Mesodermal cell (in vitro differentiated cells): Measurements from ENCODE around the gene MPL.

Experiments
- H3K27ac ChIP-seq: 2 replicates; pipeline ENCODE4 v1.7.0; 2013; ENCODE audit warnings: mild to moderate bottlenecking, low read depth, low read length, moderate library complexity; ENCODE audit not compliant: severe bottlenecking
- H3K36me3 ChIP-seq: 2 replicates; pipeline ENCODE4 v1.7.1; 2013; ENCODE audit warnings: mild to moderate bottlenecking, low read length, moderate library complexity; ENCODE audit not compliant: control insufficient read depth, insufficient read depth
- H3K4me1 ChIP-seq: one replicate; pipeline ENCODE4 v1.7.1; 2013; ENCODE audit warnings: mild to moderate bottlenecking, low read length; ENCODE audit not compliant: insufficient read depth, control insufficient read depth, poor library complexity, severe bottlenecking
- H3K4me3 ChIP-seq: 2 replicates; pipeline ENCODE4 v1.7.0; 2013; ENCODE audit warnings: low read length, control low read depth, mild to moderate bottlenecking; ENCODE audit not compliant: insufficient read depth, poor library complexity, severe bottlenecking; ENCODE audit errors: extremely low read depth
- H3K9me3 ChIP-seq: 2 replicates; pipeline ENCODE4 v1.7.1; 2013; ENCODE audit warnings: mild to moderate bottlenecking, low read length, moderate library complexity; ENCODE audit not compliant: control insufficient read depth
- WGBS, 2 experiments: methylation state at CpG; one replicate each; pipeline ENCODE4 v1.1.5; 2013; ENCODE audit warnings: missing lambda C conversion rate in 2 of 2; ENCODE audit not compliant: insufficient coverage in 2 of 2; 5-methylcytosine and 5-hydroxymethylcytosine counted together

MPL gene

GRCh38 chr1:43381612-43382011 lies 44.0 kb downstream of the MPL start:
- Histone ChIP-seq H3K9me3 (no peaks in the 10 kb centered on the region), H3K27ac (peak overlapping the region; percentile 47), H3K4me3 (no peak overlapping the region), H3K36me3 (peaks cover 58% of the 10 kb centered on the region), H3K4me1 (no peaks in the 10 kb centered on the region)
- 83 to 96% methylated on average over 3 of the region's 3 CpGs for WGBS, 2 experiments

- WGBS, 2 experiments = 82 to 89% methylated on average over 3 to 5 of the region's 6 CpGs
- Histone ChIP-seq H3K4me3 (no peak overlapping the region), H3K27ac (peak overlapping the region; percentile 47), H3K4me1 (no peaks in the 10 kb centered on the region), H3K36me3 (peaks cover 64% of the 10 kb centered on the region), H3K9me3 (no peaks in the 10 kb centered on the region)
Measured at GRCh38 chr1:43382027-43382779, 44.6 kb downstream of the MPL start.

GRCh38 chr1:43383449-43383848 lies 45.8 kb downstream of the MPL start:
- WGBS, 2 experiments = 80 to 100% methylated on average over 1 of the region's 2 CpGs
- H3K36me3 ChIP-seq = peaks cover 76% of the 10 kb centered on the region

DNA sequence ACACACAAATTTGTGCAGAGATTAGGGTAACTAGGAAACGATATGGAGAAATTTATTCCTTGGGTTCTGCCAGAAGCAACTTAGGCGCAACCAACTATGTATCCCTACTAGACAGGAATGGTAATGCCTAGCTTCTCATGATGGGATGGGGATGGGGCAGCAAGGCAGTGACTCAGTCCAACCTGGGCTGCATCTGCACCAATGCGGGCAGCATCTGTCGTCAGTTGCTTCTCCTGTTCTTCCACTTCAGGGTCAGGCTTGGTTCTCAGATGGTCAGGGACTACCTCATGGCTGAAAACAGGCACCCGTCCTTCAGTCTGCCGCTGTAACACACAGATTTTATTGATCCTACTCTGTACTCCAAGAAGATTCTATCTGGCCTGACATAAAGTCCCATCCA lies 49.1 kb downstream of the MPL start:
- H3K36me3 ChIP-seq = peaks cover 68% of the 10 kb centered on the region
- H3K27ac ChIP-seq = no peak overlapping the region
- peaks cover 11% of the 10 kb centered on the region for H3K4me1 ChIP-seq
- H3K4me3 ChIP-seq = no peak overlapping the region
- no peaks in the 10 kb centered on the region for H3K9me3 ChIP-seq
- WGBS, 2 experiments = 98 to 100% methylated on average over 5 to 6 of the region's 6 CpGs

More at GRCh38 chr1:43383449-43383848, 45.8 kb downstream of the MPL start:
- Histone ChIP-seq H3K27ac (no peak overlapping the region), H3K4me1 (peaks cover 3% of the 10 kb centered on the region), H3K9me3 (no peaks in the 10 kb centered on the region), H3K4me3 (no peak overlapping the region)

DNA sequence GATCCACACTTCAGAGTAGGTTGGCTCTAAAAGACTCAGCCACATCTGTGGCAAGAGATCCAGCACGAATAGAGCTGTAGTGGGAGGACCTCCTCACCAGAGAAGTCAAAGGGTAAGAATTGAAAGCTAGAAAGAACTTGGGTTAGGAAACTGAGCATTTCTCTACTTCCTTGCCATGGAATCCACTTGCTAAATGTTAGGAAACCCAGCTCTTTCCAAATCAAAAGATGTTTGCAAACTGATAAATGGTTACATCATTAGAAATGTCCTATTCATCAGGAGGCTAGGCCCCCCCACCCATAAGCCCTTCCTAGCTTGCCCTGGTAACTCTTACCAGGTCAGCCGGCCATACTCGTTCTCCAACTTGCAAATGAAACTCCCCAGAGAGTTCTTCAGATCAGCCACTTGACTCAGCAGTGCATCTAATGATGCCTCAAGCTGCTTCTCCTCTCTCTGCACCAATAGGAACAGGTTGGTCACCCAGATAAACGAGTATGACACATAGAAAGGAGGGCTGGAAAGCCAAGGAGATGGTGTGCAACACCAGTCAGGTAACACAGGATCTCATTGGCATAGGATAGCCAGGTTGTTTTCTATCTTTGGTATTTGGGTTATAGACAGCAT lies 50.5 kb downstream of the MPL start:
- peak overlapping the region; percentile 96 for H3K4me3 ChIP-seq

GRCh38 chr1:43388613-43389012 lies 51.0 kb downstream of the MPL start:
- Histone ChIP-seq H3K36me3 (peaks cover 50% of the 10 kb centered on the region), H3K27ac (no peak overlapping the region), H3K4me1 (peaks cover 11% of the 10 kb centered on the region), H3K9me3 (no peaks in the 10 kb centered on the region), H3K4me3 (peak overlapping the region; percentile 96)
- 80 to 85% methylated on average over 3 of the region's 3 CpGs for WGBS, 2 experiments

More for the DNA sequence above, 50.5 kb downstream of the MPL start:
- Histone ChIP-seq H3K36me3 (peaks cover 55% of the 10 kb centered on the region), H3K27ac (no peak overlapping the region), H3K9me3 (no peaks in the 10 kb centered on the region), H3K4me1 (peaks cover 11% of the 10 kb centered on the region)
- WGBS, 2 experiments = 90 to 95% methylated on average over 2 of the region's 4 CpGs

DNA sequence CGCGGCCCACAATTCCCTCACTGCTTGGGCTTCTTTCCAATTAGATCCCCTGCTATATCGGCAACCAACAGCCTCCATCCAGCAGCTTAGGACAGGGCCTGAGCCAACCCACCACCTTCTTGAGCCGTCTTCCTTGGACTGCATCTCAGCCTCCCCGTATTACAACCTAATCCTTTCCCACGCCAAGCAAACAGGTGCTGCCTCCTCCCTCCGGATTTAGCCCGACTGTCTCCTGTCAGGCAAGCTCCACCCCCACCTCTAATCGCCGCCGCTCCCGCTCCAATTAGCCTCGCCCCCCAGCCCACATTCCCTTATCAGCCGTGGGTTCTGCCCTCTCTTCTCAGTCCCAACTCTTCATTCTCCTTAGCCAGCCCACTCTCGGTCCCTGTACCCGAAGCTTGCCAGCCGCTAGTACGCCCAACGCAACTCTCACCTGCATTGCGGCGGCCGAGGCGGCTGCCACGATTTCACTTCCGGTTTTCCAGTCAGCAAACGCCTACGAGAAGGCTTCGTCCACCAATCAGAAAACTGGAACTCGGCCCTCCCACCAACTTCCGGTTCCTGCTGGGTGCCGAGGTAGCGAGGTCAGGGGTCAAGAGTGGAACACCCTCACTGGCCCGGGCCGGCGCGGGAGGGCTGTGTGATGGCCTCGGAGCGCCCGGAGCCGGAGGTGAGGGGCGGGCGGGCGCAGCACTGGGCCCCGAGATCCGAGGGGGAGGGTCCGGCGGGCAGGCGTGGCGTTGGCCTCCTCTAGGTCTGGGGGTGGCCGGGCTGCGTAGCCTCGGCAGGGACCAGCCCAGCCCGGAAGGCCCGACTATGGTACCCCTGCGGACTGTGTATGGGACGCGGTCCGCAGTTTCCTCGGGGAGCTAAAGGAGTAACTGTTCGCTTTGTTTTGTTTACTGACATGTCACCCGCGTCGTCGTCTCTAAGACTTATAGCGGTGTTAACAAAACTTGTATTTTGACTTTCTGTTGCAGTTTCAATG lies 52.0 kb downstream of the MPL start, which contains the start of the genes MED8 and SZT2:
Gene MED8 (minus strand): TSS at position 475 of the 988 bp plus-strand sequence. CDS start 36 bp downstream, at position 439.
Gene SZT2 (plus strand): TSS at position 574 of the 988 bp plus-strand sequence. CDS start 70 bp downstream, at position 644.
- Histone ChIP-seq H3K27ac (peak within 1 kb of the TSS; percentile 84), H3K9me3 (no peaks in the 10 kb centered on the region), H3K36me3 (peaks cover 45% of the 10 kb centered on the region), H3K4me3 (peak within 1 kb of the TSS; percentile 96), H3K4me1 (peaks cover 11% of the 10 kb centered on the region)
- 0% methylated on average over 58 to 60 of the region's 65 CpGs for WGBS, 2 experiments

GRCh38 chr1:43392702-43393101 lies 55.1 kb downstream of the MPL start:
- H3K4me3 ChIP-seq = no peak overlapping the region
- H3K27ac ChIP-seq = no peak overlapping the region
- 87 to 95% methylated on average over 2 of the region's 3 CpGs for WGBS, 2 experiments
- peaks cover 11% of the 10 kb centered on the region for H3K4me1 ChIP-seq
- H3K36me3 ChIP-seq = peaks cover 27% of the 10 kb centered on the region
- H3K9me3 ChIP-seq = no peaks in the 10 kb centered on the region

GRCh38 chr1:43395523-43395922 lies 57.9 kb downstream of the MPL start:
- Histone ChIP-seq H3K9me3 (no peaks in the 10 kb centered on the region), H3K36me3 (peaks cover 17% of the 10 kb centered on the region), H3K4me1 (peaks cover 4% of the 10 kb centered on the region), H3K4me3 (no peak overlapping the region), H3K27ac (no peak overlapping the region)
- WGBS, 2 experiments = 93 to 100% methylated on average over 1 to 3 of the region's 4 CpGs

GRCh38 chr1:43396059-43396458 lies 58.4 kb downstream of the MPL start:
- H3K4me3 ChIP-seq = no peak overlapping the region
- peaks cover 20% of the 10 kb centered on the region for H3K36me3 ChIP-seq
- WGBS, 2 experiments = 83% methylated on average over 1 of the region's 1 CpG; no CpG with 5 or more reads in 1 of the 2 experiments
- no peaks in the 10 kb centered on the region for H3K9me3 ChIP-seq
- no peaks in the 10 kb centered on the region for H3K4me1 ChIP-seq
- H3K27ac ChIP-seq = no peak overlapping the region
